ENCODE measurements around the gene ZNF135. TPM values are rescaled to one million over a fixed set of nuclear protein-coding genes. Genes with fewer than 3 reads are reported as not detected.

Gene ZNF135
- total and polyA plus RNA-seq, 8 donors, result 3.3 to 32.6 (median 28.1) TPM

GRCh38 chr19:58083021-58083420, 23.9 kb downstream of the ZNF135 start:
- TF ChIP-seq CTCF (IDR thresholded peaks at IDR 0.05), result no peak
- Histone ChIP-seq H3K36me3 (peaks cover 0 to 47% of the 10 kb centered on the region in 2 donors), H3K9me3 (peaks cover 4 to 100% of the 10 kb centered on the region in 2 donors), H3K4me1 (no peaks in the 10 kb centered on the region), H3K27ac (no peak overlapping the region), H3K27me3 (no peaks in the 10 kb centered on the region), H3K4me3 (no peak overlapping the region)
- ATAC-seq (no peak), DNase-seq (no peak)
- intact Hi-C loops (cut with DNase I), result no loop called here

GRCh38 chr19:58084596-58085347, 25.7 kb downstream of the ZNF135 start:
- H3K4me3 ChIP-seq, result no peak overlapping the region
- peak; percentile 13 for ATAC-seq
- H3K36me3 ChIP-seq, result peaks cover 0 to 59% of the 10 kb centered on the region in 2 donors
- no peak for DNase-seq
- no peak overlapping the region for H3K27ac ChIP-seq
- H3K9me3 ChIP-seq, result peaks cover 4 to 97% of the 10 kb centered on the region in 2 donors
- no peak for TF ChIP-seq CTCF (IDR thresholded peaks at IDR 0.05)
- intact Hi-C loops (cut with DNase I), result no loop called here
- no peaks in the 10 kb centered on the region for H3K27me3 ChIP-seq
- no peaks in the 10 kb centered on the region for H3K4me1 ChIP-seq

- intact Hi-C loops (cut with DNase I), result no loop called here
- peak; percentile 11 for ATAC-seq
- Histone ChIP-seq H3K27me3 (no peaks in the 10 kb centered on the region), H3K9me3 (peaks cover 4 to 97% of the 10 kb centered on the region in 2 donors), H3K27ac (no peak overlapping the region), H3K4me3 (no peak overlapping the region), H3K36me3 (peaks cover 0 to 63% of the 10 kb centered on the region in 2 donors), H3K4me1 (no peaks in the 10 kb centered on the region)
- DNase-seq, result peak in 1 of 4 donors; percentile 76
- no peak for TF ChIP-seq CTCF (IDR thresholded peaks at IDR 0.05)
Observed at GRCh38 chr19:58085348-58085875, 26.3 kb downstream of the ZNF135 start.

- TF ChIP-seq CTCF (IDR thresholded peaks at IDR 0.05), result no peak
- DNase-seq (no peak), ATAC-seq (no peak)
- Histone ChIP-seq H3K4me1 (no peaks in the 10 kb centered on the region), H3K9me3 (peaks cover 4 to 97% of the 10 kb centered on the region in 2 donors), H3K27me3 (no peaks in the 10 kb centered on the region), H3K4me3 (no peak overlapping the region), H3K27ac (no peak overlapping the region), H3K36me3 (peaks cover 0 to 70% of the 10 kb centered on the region in 2 donors)
- intact Hi-C loops (cut with DNase I), result no loop called here
Observed at GRCh38 chr19:58086825-58087710, 28.0 kb downstream of the ZNF135 start.
